Prostate gland (tissue), 2 donors: ENCODE measurements around the gene KDM4B. TPM values are rescaled to one million over a fixed set of nuclear protein-coding genes. Genes with fewer than 3 reads are reported as not detected.

Experiments
- DNase-seq: peaks from one replicate; pipeline ENCODE4 v3.0.0-alpha.2; 2019; ENCODE audit warnings: low spot score
- H3K27ac ChIP-seq, 2 donors: fragments of 200-600 bp; sonication (generic); 2 replicates each; pipeline ENCODE4 v1.5.1; 2017 to 2019
- H3K27me3 ChIP-seq: fragments of 200-600 bp; sonication (generic); replicated peaks from 2 replicates; pipeline ENCODE4 v1.5.1; 2019; ENCODE audit not compliant: insufficient read depth
- H3K36me3 ChIP-seq, 2 donors: fragments of 200-600 bp; sonication (generic); 1 replicate in 1 of 2; 2 replicates in 1 of 2; pipeline versions ENCODE4 v1.5.1 to v1.8.1; 2017 to 2019
- H3K4me1 ChIP-seq: fragments of 200-600 bp; sonication (generic); replicated peaks from 2 replicates; pipeline ENCODE4 v1.5.1; 2019
- H3K4me3 ChIP-seq, 2 donors: fragments of 200-600 bp; sonication (generic); 2 replicates each; pipeline ENCODE4 v1.5.1; 2017 to 2019
- H3K9me3 ChIP-seq: fragments of 200-600 bp; sonication (generic); 2 replicates; pipeline ENCODE4 v1.5.1; 2017
- POLR2A ChIP-seq: fragments of 450-650 bp; IDR thresholded peaks from one replicate; pipeline ENCODE4 v1.6.1; 2016; ENCODE audit warnings: antibody characterized with exemption, mild to moderate bottlenecking
- POLR2AphosphoS5 ChIP-seq: sonication (generic); formaldehyde crosslinking; IDR thresholded peaks from one replicate; pipeline ENCODE4 v1.6.1; 2017; ENCODE audit warnings: antibody characterized with exemption
- WGBS: methylation state at CpG from one replicate; pipeline ENCODE4 v1.1.5; 2018; 5-methylcytosine and 5-hydroxymethylcytosine counted together
- intact Hi-C: fragments of 100-400 bp; cut with DNase I; formaldehyde crosslinking; loops from one replicate; pipeline ENCODE4 v1.14.2; 2022
- total RNA-seq, 2 donors: library from RNA; depleted of rRNA; stranded (reverse); fragments of >200 nt; gene quantifications; one replicate each; pipeline ENCODE4 v1.1.0, GENCODE V29; 2016
- TF ChIP-seq, protein P1 (sequence below), 4 experiments: fragments of 200-600 bp in 2 of 4; fragments of 450-650 bp in 2 of 4; sonication (generic) in 2 of 4; IDR thresholded peaks; 1 replicate in 3 of 4; 2 replicates in 1 of 4; pipeline ENCODE4 v1.5.1; 2016 to 2019; ENCODE audit warnings: antibody characterized with exemption in 4 of 4, mild to moderate bottlenecking in 2 of 4, moderate library complexity in 2 of 4

The KDM4B gene
- total RNA-seq, 2 donors from 2014 or later: 74.6 to 136 TPM

DNA sequence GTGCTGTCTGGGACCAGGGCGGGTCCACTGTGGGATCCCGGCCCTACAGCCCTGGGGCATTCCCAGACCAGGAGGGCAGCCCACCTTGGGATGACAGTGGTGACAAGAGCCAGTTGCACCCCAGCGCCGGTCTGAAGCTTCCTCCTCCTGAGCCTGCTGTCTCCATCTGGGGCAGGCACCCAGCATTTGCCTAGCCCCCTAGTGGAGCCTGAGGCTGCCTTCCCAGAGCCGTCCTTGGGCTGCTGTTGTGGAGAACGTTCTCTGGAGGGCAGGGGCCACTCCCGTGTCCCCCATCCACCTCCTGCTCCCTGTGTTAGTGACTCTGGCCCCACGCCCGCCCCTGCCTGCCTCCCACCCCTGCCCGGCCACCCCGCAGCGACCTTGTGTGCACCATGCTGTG lies 148.5 kb downstream of the KDM4B start:
- H3K36me3 ChIP-seq: peaks cover 3% of the 10 kb centered on the region in 2 donors
- DNase-seq: no peak
- 88% methylated on average over 11 of the region's 12 CpGs for WGBS
- TF ChIP-seq POLR2AphosphoS5: no peak
- TF ChIP-seq, protein P1, sequence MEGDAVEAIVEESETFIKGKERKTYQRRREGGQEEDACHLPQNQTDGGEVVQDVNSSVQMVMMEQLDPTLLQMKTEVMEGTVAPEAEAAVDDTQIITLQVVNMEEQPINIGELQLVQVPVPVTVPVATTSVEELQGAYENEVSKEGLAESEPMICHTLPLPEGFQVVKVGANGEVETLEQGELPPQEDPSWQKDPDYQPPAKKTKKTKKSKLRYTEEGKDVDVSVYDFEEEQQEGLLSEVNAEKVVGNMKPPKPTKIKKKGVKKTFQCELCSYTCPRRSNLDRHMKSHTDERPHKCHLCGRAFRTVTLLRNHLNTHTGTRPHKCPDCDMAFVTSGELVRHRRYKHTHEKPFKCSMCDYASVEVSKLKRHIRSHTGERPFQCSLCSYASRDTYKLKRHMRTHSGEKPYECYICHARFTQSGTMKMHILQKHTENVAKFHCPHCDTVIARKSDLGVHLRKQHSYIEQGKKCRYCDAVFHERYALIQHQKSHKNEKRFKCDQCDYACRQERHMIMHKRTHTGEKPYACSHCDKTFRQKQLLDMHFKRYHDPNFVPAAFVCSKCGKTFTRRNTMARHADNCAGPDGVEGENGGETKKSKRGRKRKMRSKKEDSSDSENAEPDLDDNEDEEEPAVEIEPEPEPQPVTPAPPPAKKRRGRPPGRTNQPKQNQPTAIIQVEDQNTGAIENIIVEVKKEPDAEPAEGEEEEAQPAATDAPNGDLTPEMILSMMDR (IDR thresholded peaks at IDR 0.05): no peak
- no peaks in the 10 kb centered on the region for H3K9me3 ChIP-seq
- H3K27ac ChIP-seq: no peak overlapping the region
- H3K4me3 ChIP-seq: no peak overlapping the region
- no peaks in the 10 kb centered on the region for H3K27me3 ChIP-seq
- intact Hi-C loops: no loop called here
- H3K4me1 ChIP-seq: no peaks in the 10 kb centered on the region

- no peak overlapping the region for H3K27ac ChIP-seq
- no peaks in the 10 kb centered on the region for H3K9me3 ChIP-seq
- TF ChIP-seq POLR2A (no peak), POLR2AphosphoS5 (no peak)
- TF ChIP-seq, protein P1 (IDR thresholded peaks at IDR 0.05): no peak
- H3K4me3 ChIP-seq: no peak overlapping the region
- intact Hi-C loops: no loop called here
- peaks cover 5 to 9% of the 10 kb centered on the region in 2 donors for H3K36me3 ChIP-seq
- no peaks in the 10 kb centered on the region for H3K27me3 ChIP-seq
- 89% methylated on average over 14 of the region's 16 CpGs for WGBS
- no peak for DNase-seq
- H3K4me1 ChIP-seq: no peaks in the 10 kb centered on the region
Observed at GRCh38 chr19:5118026-5118425, 149.1 kb downstream of the KDM4B start.

DNA sequence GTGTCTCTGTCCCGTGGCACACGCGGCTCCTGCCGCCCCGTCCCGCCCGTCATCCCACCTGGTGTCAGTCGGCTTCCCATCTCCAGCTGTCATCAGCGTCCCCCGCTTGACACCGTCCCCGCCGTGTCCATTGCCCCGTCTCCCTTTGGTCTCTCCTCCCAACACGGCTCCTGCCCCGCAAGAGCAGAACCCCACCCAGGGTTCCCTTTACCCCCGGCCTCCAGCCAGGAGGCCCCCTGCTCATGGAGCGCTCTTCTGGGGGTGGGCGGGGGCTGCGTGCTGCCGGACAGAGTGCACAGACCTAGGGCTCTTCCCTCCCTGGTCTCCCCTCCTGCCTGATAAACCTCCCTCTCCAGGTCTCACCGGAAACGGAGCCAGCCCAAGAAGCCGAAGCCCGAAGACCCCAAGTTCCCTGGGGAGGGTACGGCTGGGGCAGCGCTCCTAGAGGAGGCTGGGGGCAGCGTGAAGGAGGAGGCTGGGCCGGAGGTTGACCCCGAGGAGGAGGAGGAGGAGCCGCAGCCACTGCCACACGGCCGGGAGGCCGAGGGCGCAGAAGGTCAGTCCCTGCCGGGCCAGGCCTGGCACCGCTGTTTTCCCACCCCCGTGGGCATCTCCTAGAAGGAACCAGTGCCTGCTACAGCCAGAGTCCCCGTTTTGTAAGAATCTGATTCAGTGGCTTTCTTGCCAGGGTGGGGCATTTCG lies 150.5 kb downstream of the KDM4B start:
- WGBS: 89% methylated on average over 40 of the region's 40 CpGs
- Histone ChIP-seq H3K9me3 (no peaks in the 10 kb centered on the region), H3K4me1 (no peaks in the 10 kb centered on the region), H3K36me3 (peaks cover 5 to 11% of the 10 kb centered on the region in 2 donors), H3K27ac (no peak overlapping the region), H3K4me3 (no peak overlapping the region), H3K27me3 (no peaks in the 10 kb centered on the region)
- TF ChIP-seq POLR2A: no peak
- TF ChIP-seq POLR2AphosphoS5: no peak
- TF ChIP-seq, protein P1 (IDR thresholded peaks at IDR 0.05): no peak
- intact Hi-C loops: no loop called here
- no peak for DNase-seq

DNA sequence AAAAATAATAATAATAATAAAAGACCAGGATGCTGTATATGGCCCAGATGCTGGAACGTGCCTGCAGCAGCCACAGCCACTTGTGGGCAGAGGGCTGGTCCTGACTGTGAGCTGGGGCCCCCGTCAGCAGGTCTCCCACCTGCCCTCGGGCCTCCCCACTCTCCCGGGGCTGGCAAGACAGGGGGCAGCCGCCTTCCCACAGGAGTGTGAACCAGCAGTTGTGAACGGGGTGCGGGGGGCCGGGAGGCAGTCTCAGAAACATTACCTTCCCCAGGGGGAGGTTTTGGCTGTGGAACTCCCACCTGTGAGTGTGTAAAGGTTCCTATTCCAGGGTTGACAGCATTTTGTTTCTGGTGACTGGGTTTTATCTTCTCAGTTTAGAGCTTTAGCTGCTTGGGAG lies 151.4 kb downstream of the KDM4B start:
- WGBS: 85% methylated on average over 8 of the region's 8 CpGs
- Histone ChIP-seq H3K27me3 (no peaks in the 10 kb centered on the region), H3K4me3 (no peak overlapping the region), H3K36me3 (peaks cover 5 to 11% of the 10 kb centered on the region in 2 donors), H3K27ac (no peak overlapping the region), H3K4me1 (no peaks in the 10 kb centered on the region), H3K9me3 (no peaks in the 10 kb centered on the region)
- TF ChIP-seq POLR2A (no peak), POLR2AphosphoS5 (no peak)
- TF ChIP-seq, protein P1 (IDR thresholded peaks at IDR 0.05): no peak
- no peak for DNase-seq
- intact Hi-C loops: no loop called here

DNA sequence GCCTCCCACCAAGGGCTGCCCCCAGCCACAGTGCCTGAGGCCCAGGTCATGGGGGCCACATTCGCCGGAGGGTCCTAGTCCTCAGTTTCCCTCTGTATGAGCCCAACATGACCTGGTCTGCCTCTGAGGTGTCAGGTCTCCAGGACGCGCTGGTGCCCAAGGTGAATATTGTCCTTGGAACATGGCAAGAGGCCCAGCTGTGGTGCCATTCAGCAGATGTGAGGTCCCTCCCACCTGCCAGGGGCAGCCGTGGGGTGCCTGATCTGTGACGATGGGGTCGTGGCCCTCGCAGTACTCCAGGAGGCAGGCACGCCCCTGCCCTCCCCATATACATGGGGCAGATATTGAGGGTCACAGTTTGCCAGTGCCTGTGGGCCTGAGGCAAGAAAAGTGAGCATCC lies 151.9 kb downstream of the KDM4B start:
- H3K27me3 ChIP-seq: no peaks in the 10 kb centered on the region

More for the DNA sequence above, 151.9 kb downstream of the KDM4B start:
- Histone ChIP-seq H3K36me3 (peaks cover 5 to 11% of the 10 kb centered on the region in 2 donors), H3K27ac (no peak overlapping the region), H3K4me3 (no peak overlapping the region), H3K4me1 (no peaks in the 10 kb centered on the region), H3K9me3 (no peaks in the 10 kb centered on the region)
- TF ChIP-seq POLR2A (no peak), POLR2AphosphoS5 (no peak)
- TF ChIP-seq, protein P1 (IDR thresholded peaks at IDR 0.05): no peak
- DNase-seq: no peak
- WGBS: 88% methylated on average over 9 of the region's 9 CpGs
- intact Hi-C loops: no loop called here
